Measurements from ENCODE around the gene TBX18. TPM values are rescaled to one million over a fixed set of nuclear protein-coding genes. Genes with fewer than 3 reads are reported as not detected.

The TBX18 gene
- total and polyA plus RNA-seq, 9 of the 15 experiments (the other 6 are each of a cell fraction or from before 2014, with no cell fraction given), result 4.0 to 36.1 (median 20.7) TPM

- no peaks in the 10 kb centered on the region for H4K20me1 ChIP-seq (replicated peaks; ENCODE audit: control insufficient read depth, insufficient read depth, low read length)
- no peaks in the 10 kb centered on the region for H3K9me3 ChIP-seq (replicated peaks; ENCODE audit: control insufficient read depth, insufficient read depth, low read depth, low read length)
- no peak overlapping the region for H3K4me3 ChIP-seq
- no peak overlapping the region for H3K27ac ChIP-seq (ENCODE audit: extremely low read depth, low read depth, low read length)
- in situ Hi-C loops (cut with MboI), result no loop called here
- ATAC-seq, result no peak
- no peaks in the 10 kb centered on the region for H3K79me2 ChIP-seq (ENCODE audit: control insufficient read depth, insufficient read depth, low read length)
- DNase-seq (ENCODE audit: extremely low read depth in 1 of 4, low spot score in 3 of 4), result no peak
- 2% methylated on average over 4 of the region's 4 CpGs for WGBS (ENCODE audit: insufficient coverage, low coverage, missing lambda C conversion rate)
- POLR2A ChIA-PET, result no interaction called here
- no peak overlapping the region for H2AFZ ChIP-seq (ENCODE audit: low read depth, low read length)
- no peak overlapping the region for H3K9ac ChIP-seq (ENCODE audit: insufficient read depth in 1 of 2, low read depth in 2 of 2, low read length in 2 of 2)
- no peak for TF ChIP-seq ZNF592 (IDR thresholded peaks at IDR 0.05)
- TF ChIP-seq SFPQ (IDR thresholded peaks at IDR 0.05; ENCODE audit: low read depth, low read length), result no peak
- TF ChIP-seq CLOCK (CRISPR knock-in tag; IDR thresholded peaks at IDR 0.05; ENCODE audit: borderline replicate concordance), result no peak
- no peak for TF ChIP-seq RBFOX2 (IDR thresholded peaks at IDR 0.05; ENCODE audit: low read depth, low read length)
- TF ChIP-seq DMBX1 (CRISPR knock-in tag; IDR thresholded peaks at IDR 0.05; ENCODE audit: borderline replicate concordance), result no peak
- no peak overlapping the region for H3K4me2 ChIP-seq (ENCODE audit: insufficient read depth, low read length)
- H3K36me3 ChIP-seq (ENCODE audit: control insufficient read depth, insufficient read depth, low read length), result no peaks in the 10 kb centered on the region
- no TSS peak for BruUV-seq (replicated peaks)
- CTCF ChIA-PET (ENCODE audit: low intra/inter-chr PET ratio), result no interaction called here
- intact Hi-C loops (cut with micrococcal nuclease), result no loop called here
- no peaks in the 10 kb centered on the region for H3K9me1 ChIP-seq (ENCODE audit: control insufficient read depth, insufficient read depth, low read length)
- no peaks in the 10 kb centered on the region for H3K4me1 ChIP-seq (replicated peaks in 1 of 2; ENCODE audit: control insufficient read depth in 2 of 2, insufficient read depth in 2 of 2, low read length in 2 of 2)
- no peaks in the 10 kb centered on the region for H3K27me3 ChIP-seq (ENCODE audit: control insufficient read depth in 2 of 2, insufficient read depth in 2 of 2, low read length in 2 of 2)
- FAIRE-seq, result no peak
These were observed 45.1 kb upstream of the TBX18 start for GRCh38 chr6:84809455-84809854.
